Smooth muscle cell (in vitro differentiated cells): ENCODE data around the gene DBN1. TPM values are rescaled to one million over a fixed set of nuclear protein-coding genes. Genes with fewer than 3 reads are reported as not detected.

ENCODE experiments used
- DNase-seq: peaks from one replicate; lab custom pipeline; 2025; ENCODE audit not compliant: unreplicated experiment; lab: John Stamatoyannopoulos, UW
- H2AFZ ChIP-seq: fragments of 200-600 bp; sonication (generic); 2 replicates; pipeline ENCODE4 v1.6.0; 2016; ENCODE audit warnings: antibody characterized with exemption, low read depth, mild to moderate bottlenecking
- H3F3A ChIP-seq: fragments of 200-600 bp; sonication (generic); 2 replicates; pipeline ENCODE4 v1.6.0; 2017; ENCODE audit warnings: antibody characterized with exemption, low read depth
- H3K27ac ChIP-seq: fragments of 200-600 bp; sonication (generic); 2 replicates; pipeline ENCODE4 v1.5.1; 2016; ENCODE audit warnings: low read depth, mild to moderate bottlenecking
- H3K27me3 ChIP-seq: fragments of 200-600 bp; sonication (generic); 2 replicates; pipeline ENCODE4 v1.6.1; 2016; ENCODE audit warnings: low read depth, mild to moderate bottlenecking
- H3K36me3 ChIP-seq: fragments of 200-600 bp; sonication (generic); 2 replicates; pipeline ENCODE4 v1.5.1; 2016; ENCODE audit warnings: low read depth
- H3K4me1 ChIP-seq: fragments of 200-600 bp; sonication (generic); 2 replicates; pipeline ENCODE4 v1.5.1; 2016; ENCODE audit warnings: low read depth
- H3K4me2 ChIP-seq: fragments of 200-600 bp; sonication (generic); 2 replicates; pipeline ENCODE4 v1.6.0; 2016; ENCODE audit warnings: mild to moderate bottlenecking
- H3K4me3 ChIP-seq: fragments of 200-600 bp; sonication (generic); 2 replicates; pipeline ENCODE4 v1.5.1; 2016; ENCODE audit warnings: mild to moderate bottlenecking
- H3K79me2 ChIP-seq: fragments of 200-600 bp; sonication (generic); 2 replicates; pipeline ENCODE4 v1.6.0; 2016; ENCODE audit warnings: low read depth, mild to moderate bottlenecking
- H3K9ac ChIP-seq: fragments of 200-600 bp; sonication (generic); 2 replicates; pipeline ENCODE4 v1.6.0; 2016; ENCODE audit warnings: low read depth
- H3K9me3 ChIP-seq: fragments of 200-600 bp; sonication (generic); replicated peaks from 2 replicates; pipeline ENCODE4 v1.5.1; 2016; ENCODE audit warnings: low read depth
- H4K20me1 ChIP-seq: fragments of 200-600 bp; sonication (generic); 2 replicates; pipeline ENCODE4 v1.6.0; 2016; ENCODE audit warnings: low read depth
- WGBS: methylation state at CpG from one replicate; pipeline ENCODE4 v1.1.7; 2016; ENCODE audit warnings: low lambda C conversion rate; 5-methylcytosine and 5-hydroxymethylcytosine counted together
- polyA plus RNA-seq: library from polyadenylated mRNA; unstranded; fragments of >200 nt; fragmentation: Nextera tagmentation; extraction: Ambion mirVana; gene quantifications from 2 replicates; pipeline ENCODE4 v1.2.1, GENCODE V29; 2016
- total RNA-seq: library from RNA; depleted of rRNA; stranded (reverse); fragments of >200 nt; gene quantifications from 2 replicates; pipeline ENCODE4 v1.2.3, GENCODE V29; 2014
- TF ChIP-seq, protein P1 (sequence below): fragments of 200-600 bp; sonication (generic); IDR thresholded peaks from 2 replicates; pipeline ENCODE4 v1.5.1; 2017; ENCODE audit warnings: borderline replicate concordance, mild to moderate bottlenecking, antibody characterized with exemption; ENCODE audit not compliant: insufficient read depth, poor library complexity, severe bottlenecking

DBN1 gene
- total and polyA plus RNA-seq, 2 experiments from 2014 or later = 116 to 202 TPM

DNA sequence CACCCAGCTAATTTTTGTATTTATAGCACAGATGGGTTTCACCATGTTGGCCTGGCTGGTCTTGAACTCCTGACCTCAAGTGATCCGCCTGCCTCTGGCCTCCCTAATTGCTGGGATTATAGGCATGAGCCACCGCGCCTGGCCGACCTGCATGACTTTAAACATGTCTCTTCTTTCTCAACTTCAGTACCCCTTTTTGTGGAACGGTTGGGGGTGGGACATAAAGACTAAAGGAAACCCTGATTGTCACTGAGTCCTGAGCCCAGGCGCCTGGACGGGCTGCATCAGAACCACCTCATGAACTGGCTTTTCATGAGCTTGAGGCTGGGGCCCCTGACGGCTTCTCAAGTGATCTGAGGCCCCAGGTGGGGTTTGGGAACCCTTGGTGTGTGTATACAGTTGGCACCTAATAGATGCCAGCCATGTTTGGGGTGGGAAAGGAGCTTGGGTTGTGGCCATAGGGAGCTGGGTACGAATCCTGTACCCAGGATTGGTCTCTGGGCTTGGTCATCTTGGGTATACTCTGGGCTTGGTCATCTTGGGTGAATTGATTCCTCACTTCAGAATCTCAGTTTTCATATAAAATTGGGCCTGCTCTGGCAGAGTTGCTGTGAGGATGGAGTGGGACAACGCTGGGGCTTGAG lies 44.7 kb downstream of the DBN1 start:
- no peak overlapping the region for H3K4me2 ChIP-seq

DNA sequence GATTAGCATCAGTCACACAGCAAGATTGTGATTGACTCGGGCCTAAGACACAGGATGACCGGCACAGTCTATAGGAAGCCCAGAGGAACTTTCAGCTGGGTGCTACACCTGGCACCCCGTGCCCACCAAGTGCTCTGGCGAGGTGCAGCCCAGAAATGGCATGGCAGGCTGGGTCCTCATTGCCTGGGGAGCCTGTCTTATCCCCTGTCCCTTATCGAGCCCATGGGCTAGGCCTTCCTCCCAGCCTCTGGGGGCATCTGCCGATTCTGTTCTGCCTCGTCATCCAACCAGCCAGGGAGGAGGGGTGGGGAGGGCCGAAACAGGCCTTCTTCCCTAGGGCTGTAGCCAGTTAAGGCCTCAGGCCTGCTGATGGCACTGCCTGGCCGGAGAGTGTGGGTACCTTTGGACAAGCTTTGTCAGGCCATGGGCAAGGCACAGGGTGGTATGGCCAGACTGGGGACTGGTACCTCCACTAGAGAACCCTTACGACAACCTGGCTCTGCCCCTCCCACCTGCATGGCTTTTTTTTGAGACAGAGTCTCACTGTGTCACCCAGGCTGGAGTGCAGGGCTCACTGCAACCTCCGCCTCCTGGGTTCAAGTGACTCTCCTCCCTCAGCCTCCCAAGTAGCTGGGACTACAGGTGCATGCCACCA lies 45.4 kb downstream of the DBN1 start:
- Histone ChIP-seq H2AFZ (no peak overlapping the region), H3K79me2 (peaks cover 15% of the 10 kb centered on the region), H3F3A (no peaks in the 10 kb centered on the region), H4K20me1 (peaks cover 22% of the 10 kb centered on the region), H3K4me2 (peak overlapping the region; percentile 97), H3K9ac (no peak overlapping the region), H3K27me3 (no peaks in the 10 kb centered on the region), H3K27ac (no peak overlapping the region), H3K36me3 (no peaks in the 10 kb centered on the region), H3K4me1 (peaks cover 11% of the 10 kb centered on the region), H3K4me3 (peak overlapping the region; percentile 83), H3K9me3 (no peaks in the 10 kb centered on the region)
- 93% methylated on average over 11 of the region's 11 CpGs for WGBS
- DNase-seq = no peak
- TF ChIP-seq, protein P1, sequence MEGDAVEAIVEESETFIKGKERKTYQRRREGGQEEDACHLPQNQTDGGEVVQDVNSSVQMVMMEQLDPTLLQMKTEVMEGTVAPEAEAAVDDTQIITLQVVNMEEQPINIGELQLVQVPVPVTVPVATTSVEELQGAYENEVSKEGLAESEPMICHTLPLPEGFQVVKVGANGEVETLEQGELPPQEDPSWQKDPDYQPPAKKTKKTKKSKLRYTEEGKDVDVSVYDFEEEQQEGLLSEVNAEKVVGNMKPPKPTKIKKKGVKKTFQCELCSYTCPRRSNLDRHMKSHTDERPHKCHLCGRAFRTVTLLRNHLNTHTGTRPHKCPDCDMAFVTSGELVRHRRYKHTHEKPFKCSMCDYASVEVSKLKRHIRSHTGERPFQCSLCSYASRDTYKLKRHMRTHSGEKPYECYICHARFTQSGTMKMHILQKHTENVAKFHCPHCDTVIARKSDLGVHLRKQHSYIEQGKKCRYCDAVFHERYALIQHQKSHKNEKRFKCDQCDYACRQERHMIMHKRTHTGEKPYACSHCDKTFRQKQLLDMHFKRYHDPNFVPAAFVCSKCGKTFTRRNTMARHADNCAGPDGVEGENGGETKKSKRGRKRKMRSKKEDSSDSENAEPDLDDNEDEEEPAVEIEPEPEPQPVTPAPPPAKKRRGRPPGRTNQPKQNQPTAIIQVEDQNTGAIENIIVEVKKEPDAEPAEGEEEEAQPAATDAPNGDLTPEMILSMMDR = no peak

More for the DNA sequence above, 44.7 kb downstream of the DBN1 start:
- Histone ChIP-seq H3K36me3 (no peaks in the 10 kb centered on the region), H4K20me1 (peaks cover 22% of the 10 kb centered on the region), H3K27me3 (no peaks in the 10 kb centered on the region), H3K4me3 (no peak overlapping the region), H3K9me3 (no peaks in the 10 kb centered on the region), H3F3A (no peaks in the 10 kb centered on the region), H3K9ac (no peak overlapping the region), H3K79me2 (peaks cover 15% of the 10 kb centered on the region), H2AFZ (no peak overlapping the region), H3K27ac (no peak overlapping the region), H3K4me1 (peaks cover 11% of the 10 kb centered on the region)
- WGBS = 93% methylated on average over 10 of the region's 10 CpGs
- no peak for DNase-seq
- TF ChIP-seq, protein P1 = no peak

DNA sequence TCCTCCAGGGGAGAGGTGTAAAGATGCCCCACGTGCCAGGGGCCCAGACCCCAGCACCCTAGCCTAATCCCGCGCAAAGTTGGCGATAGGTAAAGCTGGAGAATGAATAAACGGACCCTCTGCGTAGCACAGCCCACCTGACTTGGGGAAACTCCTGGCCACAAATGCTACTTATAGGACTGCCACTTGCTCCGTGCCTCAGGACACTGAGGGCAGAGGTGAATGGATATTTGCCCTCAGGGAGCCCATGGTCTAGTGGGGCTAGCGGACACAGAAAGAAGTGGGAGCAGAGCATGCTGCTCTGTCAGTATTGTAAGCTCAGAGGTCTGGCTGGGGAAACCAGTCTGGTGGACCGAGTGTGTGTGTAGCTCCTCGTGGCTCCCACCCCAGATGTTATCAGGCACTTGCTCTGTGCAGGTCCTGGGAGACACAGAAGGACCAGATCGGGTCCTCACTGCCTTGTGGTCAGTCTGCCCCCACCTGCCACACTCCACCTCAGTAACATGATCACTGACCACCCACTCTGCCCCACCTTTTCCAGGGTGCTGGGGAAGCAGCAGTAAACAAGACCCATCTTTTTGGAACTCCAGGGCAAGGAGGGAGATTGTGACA lies 46.1 kb downstream of the DBN1 start:
- peaks cover 15% of the 10 kb centered on the region for H3K79me2 ChIP-seq
- no peaks in the 10 kb centered on the region for H3F3A ChIP-seq
- H3K27me3 ChIP-seq = no peaks in the 10 kb centered on the region
- TF ChIP-seq, protein P1 = no peak
- H3K4me3 ChIP-seq = peak overlapping the region; percentile 83
- WGBS = 15% methylated on average over 11 of the region's 11 CpGs
- H4K20me1 ChIP-seq = peaks cover 22% of the 10 kb centered on the region
- peak overlapping the region; percentile 97 for H3K4me2 ChIP-seq
- no peak for DNase-seq
- peak overlapping the region; percentile 65 for H2AFZ ChIP-seq
- peaks cover 11% of the 10 kb centered on the region for H3K4me1 ChIP-seq
- H3K27ac ChIP-seq = peak overlapping the region; percentile 72
- peak overlapping the region; percentile 92 for H3K9ac ChIP-seq
- no peaks in the 10 kb centered on the region for H3K9me3 ChIP-seq
- no peaks in the 10 kb centered on the region for H3K36me3 ChIP-seq
